H9 (cell line): ENCODE results near the gene ITIH5. TPM values are rescaled to one million over a fixed set of nuclear protein-coding genes. Genes with fewer than 3 reads are reported as not detected.

Experiments used
- DNase-seq: peaks from one replicate; pipeline ENCODE4 v3.0.0-alpha.2; 2017
- H2AFZ ChIP-seq: one replicate; pipeline ENCODE4 v1.6.1; 2013; ENCODE audit warnings: mild to moderate bottlenecking, low read length, control low read depth, moderate library complexity
- H2AK5ac ChIP-seq: 2 replicates; pipeline ENCODE4 v1.6.1; 2013; ENCODE audit warnings: low read length, control low read depth, mixed read lengths; ENCODE audit not compliant: insufficient read length
- H2BK120ac ChIP-seq: one replicate; pipeline ENCODE4 v1.6.1; 2013; ENCODE audit warnings: low read depth, mild to moderate bottlenecking, low read length, control low read depth, inconsistent platforms; ENCODE audit not compliant: poor library complexity, severe bottlenecking
- H2BK12ac ChIP-seq: 2 replicates; pipeline ENCODE4 v1.6.1; 2013; ENCODE audit warnings: low read length, control low read depth, mixed read lengths, low read depth; ENCODE audit not compliant: insufficient read length
- H2BK15ac ChIP-seq: 2 replicates; pipeline ENCODE4 v1.6.1; 2013; ENCODE audit warnings: low read depth, low read length, control low read depth
- H2BK20ac ChIP-seq: one replicate; pipeline ENCODE4 v1.6.1; 2013; ENCODE audit warnings: low read depth, mild to moderate bottlenecking, low read length, control low read depth, inconsistent platforms; ENCODE audit not compliant: poor library complexity, severe bottlenecking
- H2BK5ac ChIP-seq: 2 replicates; pipeline ENCODE4 v1.6.1; 2013; ENCODE audit warnings: low read length, control low read depth, mixed read lengths; ENCODE audit not compliant: insufficient read length
- H3K14ac ChIP-seq: 2 replicates; pipeline ENCODE4 v1.6.1; 2013; ENCODE audit warnings: low read length, control low read depth; ENCODE audit not compliant: insufficient read depth
- H3K18ac ChIP-seq: 2 replicates; pipeline ENCODE4 v1.6.1; 2013; ENCODE audit warnings: low read depth, mild to moderate bottlenecking, mixed read lengths, low read length, control low read depth; ENCODE audit not compliant: insufficient read length
- H3K23ac ChIP-seq: 2 replicates; pipeline ENCODE4 v1.6.1; 2013; ENCODE audit warnings: low read length, control low read depth, mixed read lengths, low read depth; ENCODE audit not compliant: insufficient read length
- H3K23me2 ChIP-seq: 2 replicates; pipeline ENCODE4 v1.6.1; 2013; ENCODE audit warnings: low read depth, mild to moderate bottlenecking, mixed read lengths, low read length, control low read depth; ENCODE audit not compliant: insufficient read length, poor library complexity, severe bottlenecking
- H3K27ac ChIP-seq: 2 replicates; pipeline ENCODE4 v1.5.1; 2013; ENCODE audit warnings: low read length, control low read depth, mixed read lengths, low read depth; ENCODE audit not compliant: insufficient read length
- H3K27me3 ChIP-seq: 2 replicates; pipeline ENCODE4 v1.6.1; 2013; ENCODE audit warnings: low read length, control low read depth, inconsistent platforms; ENCODE audit not compliant: insufficient read depth
- H3K4ac ChIP-seq: 2 replicates; pipeline ENCODE4 v1.6.1; 2013; ENCODE audit warnings: low read depth, mild to moderate bottlenecking, control low read depth, inconsistent platforms, low read length, moderate library complexity
- H3K4me1 ChIP-seq: 2 replicates; pipeline ENCODE4 v1.6.1; 2013; ENCODE audit warnings: low read length, control low read depth, inconsistent platforms; ENCODE audit not compliant: insufficient read depth
- H3K4me2 ChIP-seq: 2 replicates; pipeline ENCODE4 v1.6.1; 2013; ENCODE audit warnings: low read length, control low read depth, mixed read lengths; ENCODE audit not compliant: insufficient read length, insufficient read depth
- H3K56ac ChIP-seq: 2 replicates; pipeline ENCODE4 v1.6.1; 2013; ENCODE audit warnings: low read depth, mild to moderate bottlenecking, mixed read lengths, low read length, control low read depth; ENCODE audit not compliant: insufficient read length
- H3K79me1 ChIP-seq: 2 replicates; pipeline ENCODE4 v1.6.1; 2013; ENCODE audit warnings: low read depth, mild to moderate bottlenecking, moderate library complexity, low read length, control low read depth, inconsistent platforms; ENCODE audit not compliant: insufficient read depth, poor library complexity, severe bottlenecking
- H3K79me2 ChIP-seq: 2 replicates; pipeline ENCODE4 v1.6.1; 2013; ENCODE audit warnings: low read length, control low read depth, inconsistent platforms; ENCODE audit not compliant: insufficient read depth
- H3K9ac ChIP-seq: 2 replicates; pipeline ENCODE4 v1.6.1; 2013; ENCODE audit warnings: low read length, control low read depth, mixed read lengths; ENCODE audit not compliant: insufficient read length; ENCODE audit errors: extremely low read depth
- H3K9me3 ChIP-seq: one replicate; pipeline ENCODE4 v1.6.1; 2013; ENCODE audit warnings: low read depth, low read length, inconsistent platforms; ENCODE audit not compliant: control insufficient read depth
- H3T11ph ChIP-seq: one replicate; pipeline ENCODE4 v1.6.1; 2013; ENCODE audit warnings: mild to moderate bottlenecking, low read length, control low read depth, inconsistent platforms
- H4K20me1 ChIP-seq: one replicate; pipeline ENCODE4 v1.6.1; 2013; ENCODE audit not compliant: control insufficient read depth, insufficient read length, insufficient read depth
- H4K5ac ChIP-seq: 2 replicates; pipeline ENCODE4 v1.6.1; 2013; ENCODE audit warnings: low read depth, mild to moderate bottlenecking, mixed read lengths, low read length, control low read depth; ENCODE audit not compliant: insufficient read length
- H4K8ac ChIP-seq: replicated peaks from 2 replicates; pipeline ENCODE4 v1.6.1; 2013; ENCODE audit warnings: low read length, control low read depth, mixed read lengths, low read depth; ENCODE audit not compliant: insufficient read length
- H4K91ac ChIP-seq: 2 replicates; pipeline ENCODE4 v1.6.1; 2013; ENCODE audit warnings: low read depth, mild to moderate bottlenecking, moderate library complexity, mixed read lengths, low read length, control low read depth; ENCODE audit not compliant: insufficient read length
- H3K27ac Mint-ChIP-seq, 3 experiments: 2 replicates in 2 of 3; 3 replicates in 1 of 3; pipeline ENCODE4 v1.8.0; 2020 to 2021; ENCODE audit warnings: mixed read lengths in 3 of 3, mild to moderate bottlenecking in 1 of 3, moderate library complexity in 1 of 3
- H3K27me3 Mint-ChIP-seq: 2 replicates; pipeline ENCODE4 v1.8.0; 2021; ENCODE audit warnings: low read depth, mild to moderate bottlenecking, moderate library complexity, mixed read lengths
- H3K36me3 Mint-ChIP-seq, 3 experiments: 2 replicates in 2 of 3; 3 replicates in 1 of 3; pipeline ENCODE4 v1.8.0; 2020 to 2021; ENCODE audit warnings: low read depth in 3 of 3, mixed read lengths in 3 of 3; ENCODE audit not compliant: insufficient read depth in 1 of 3
- H3K4me1 Mint-ChIP-seq, 2 experiments: 2 replicates each; pipeline ENCODE4 v1.8.0; 2020; ENCODE audit warnings: mixed read lengths in 2 of 2
- H3K4me3 Mint-ChIP-seq, 2 experiments: 2 replicates in 1 of 2; 3 replicates in 1 of 2; pipeline ENCODE4 v1.8.0; 2020 to 2021; ENCODE audit warnings: mild to moderate bottlenecking in 2 of 2, mixed read lengths in 2 of 2, moderate library complexity in 1 of 2
- H3K9me3 Mint-ChIP-seq, 2 experiments: 2 replicates in 1 of 2; 3 replicates in 1 of 2; pipeline ENCODE4 v1.8.0; 2020; ENCODE audit warnings: mild to moderate bottlenecking in 2 of 2, mixed read lengths in 2 of 2, moderate library complexity in 1 of 2
- CTCF ChIP-seq: fragments of 200-600 bp; sonication (generic); conservative IDR thresholded peaks from 3 replicates; pipeline ENCODE4 v1.8.0; 2021; ENCODE audit warnings: antibody characterized with exemption, mild to moderate bottlenecking
- WGBS: extraction: QIAGEN DNeasy Blood & Tissue Kit; methylation state at CpG from one replicate; pipeline ENCODE4 v1.1.7; 2013; ENCODE audit warnings: missing lambda C conversion rate, low lambda C conversion rate, mixed read lengths; ENCODE audit not compliant: insufficient read length; ENCODE audit errors: extremely low coverage; 5-methylcytosine and 5-hydroxymethylcytosine counted together
- total RNA-seq: library from RNA; stranded (reverse); gene quantifications from 2 replicates; pipeline ENCODE4 v1.2.1, GENCODE V29; 2021

The ITIH5 gene
- total RNA-seq, 1 experiment from 2014 or later, result 1.3 TPM

GRCh38 chr10:7626283-7626682 lies 40.5 kb downstream of the ITIH5 start:
- Histone ChIP-seq H2AFZ (no peak overlapping the region), H3K4me1 (no peaks in the 10 kb centered on the region), H3K27ac (no peak overlapping the region), H2BK20ac (no peak overlapping the region), H2BK5ac (no peak overlapping the region), H2AK5ac (no peak overlapping the region), H4K5ac (no peak overlapping the region), H4K8ac (no peak overlapping the region), H3K14ac (no peak overlapping the region), H3K4me2 (no peak overlapping the region), H3K23me2 (no peaks in the 10 kb centered on the region), H4K91ac (no peak overlapping the region), H3K9me3 (no peaks in the 10 kb centered on the region), H3K4ac (no peak overlapping the region), H2BK120ac (no peak overlapping the region), H4K20me1 (no peaks in the 10 kb centered on the region), H2BK12ac (no peak overlapping the region), H3K9ac (no peak overlapping the region), H3K23ac (no peak overlapping the region), H3K27me3 (no peaks in the 10 kb centered on the region), H3K56ac (no peak overlapping the region), H3K79me1 (no peaks in the 10 kb centered on the region), H3T11ph (no peak overlapping the region), H3K79me2 (no peaks in the 10 kb centered on the region), H2BK15ac (no peak overlapping the region), H3K18ac (no peak overlapping the region)
- peaks cover 11 to 15% of the 10 kb centered on the region in 2 experiments; a peak in 3 of 5 replicates for H3K9me3 Mint-ChIP-seq
- H3K36me3 Mint-ChIP-seq, result peaks cover 0 to 7% (median 0%) of the 10 kb centered on the region in 3 experiments; a peak in 3 of 7 replicates
- H3K4me3 Mint-ChIP-seq, result no peak overlapping the region
- H3K27me3 Mint-ChIP-seq, result no peaks in the 10 kb centered on the region
- no peak overlapping the region for H3K27ac Mint-ChIP-seq
- TF ChIP-seq CTCF, result no peak
- WGBS, result no CpG with 5 or more reads among the region's 10 CpGs
- DNase-seq, result no peak
- H3K4me1 Mint-ChIP-seq, result peaks cover 6 to 8% of the 10 kb centered on the region in 2 experiments
